PFSK-1 (cell line): ENCODE data around the gene EIF4A3.

Experiments used
- FOXP2 ChIP-seq: optimal IDR thresholded peaks from 2 replicates; pipeline ENCODE3; 2011; ENCODE audit warnings: borderline replicate concordance, control low read depth, inconsistent platforms; ENCODE audit not compliant: insufficient read depth; ENCODE audit errors: extremely low read length, extremely low read depth
- POLR2AphosphoS5 ChIP-seq: IDR thresholded peaks from 2 replicates; pipeline ENCODE4 v1.6.1; 2012; ENCODE audit warnings: low read depth, mild to moderate bottlenecking, control low read depth, low read length, moderate library complexity
- SIN3A ChIP-seq: IDR thresholded peaks from 2 replicates; pipeline ENCODE4 v1.6.1; 2012; ENCODE audit warnings: mild to moderate bottlenecking, low read length, moderate library complexity, borderline replicate concordance; ENCODE audit not compliant: insufficient read depth
- TAF1 ChIP-seq: IDR thresholded peaks from 2 replicates; pipeline ENCODE4 v1.6.1; 2012; ENCODE audit warnings: low read length, control low read depth, borderline replicate concordance; ENCODE audit not compliant: insufficient read depth
- TF ChIP-seq, protein P1 (sequence below), 2 experiments: IDR thresholded peaks; 2 replicates each; pipeline versions ENCODE4 v1.6.1 to v1.8.0; 2011 to 2012; ENCODE audit warnings: low read depth in 2 of 2, low read length in 2 of 2, control low read depth in 1 of 2, inconsistent platforms in 1 of 2, mild to moderate bottlenecking in 1 of 2, moderate library complexity in 1 of 2; ENCODE audit not compliant: insufficient read depth in 1 of 2

The EIF4A3 gene

GRCh38 chr17:80118601-80119270, 28.2 kb downstream of the EIF4A3 start:
- TF ChIP-seq POLR2AphosphoS5, result no peak
- TF ChIP-seq TAF1, result no peak
- TF ChIP-seq SIN3A, result no peak
- TF ChIP-seq FOXP2, result no peak
- TF ChIP-seq, protein P1, sequence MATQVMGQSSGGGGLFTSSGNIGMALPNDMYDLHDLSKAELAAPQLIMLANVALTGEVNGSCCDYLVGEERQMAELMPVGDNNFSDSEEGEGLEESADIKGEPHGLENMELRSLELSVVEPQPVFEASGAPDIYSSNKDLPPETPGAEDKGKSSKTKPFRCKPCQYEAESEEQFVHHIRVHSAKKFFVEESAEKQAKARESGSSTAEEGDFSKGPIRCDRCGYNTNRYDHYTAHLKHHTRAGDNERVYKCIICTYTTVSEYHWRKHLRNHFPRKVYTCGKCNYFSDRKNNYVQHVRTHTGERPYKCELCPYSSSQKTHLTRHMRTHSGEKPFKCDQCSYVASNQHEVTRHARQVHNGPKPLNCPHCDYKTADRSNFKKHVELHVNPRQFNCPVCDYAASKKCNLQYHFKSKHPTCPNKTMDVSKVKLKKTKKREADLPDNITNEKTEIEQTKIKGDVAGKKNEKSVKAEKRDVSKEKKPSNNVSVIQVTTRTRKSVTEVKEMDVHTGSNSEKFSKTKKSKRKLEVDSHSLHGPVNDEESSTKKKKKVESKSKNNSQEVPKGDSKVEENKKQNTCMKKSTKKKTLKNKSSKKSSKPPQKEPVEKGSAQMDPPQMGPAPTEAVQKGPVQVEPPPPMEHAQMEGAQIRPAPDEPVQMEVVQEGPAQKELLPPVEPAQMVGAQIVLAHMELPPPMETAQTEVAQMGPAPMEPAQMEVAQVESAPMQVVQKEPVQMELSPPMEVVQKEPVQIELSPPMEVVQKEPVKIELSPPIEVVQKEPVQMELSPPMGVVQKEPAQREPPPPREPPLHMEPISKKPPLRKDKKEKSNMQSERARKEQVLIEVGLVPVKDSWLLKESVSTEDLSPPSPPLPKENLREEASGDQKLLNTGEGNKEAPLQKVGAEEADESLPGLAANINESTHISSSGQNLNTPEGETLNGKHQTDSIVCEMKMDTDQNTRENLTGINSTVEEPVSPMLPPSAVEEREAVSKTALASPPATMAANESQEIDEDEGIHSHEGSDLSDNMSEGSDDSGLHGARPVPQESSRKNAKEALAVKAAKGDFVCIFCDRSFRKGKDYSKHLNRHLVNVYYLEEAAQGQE (IDR thresholded peaks at IDR 0.05; ENCODE audit: insufficient read depth in 1 of 2, low read depth in 2 of 2, low read length in 2 of 2), result no peak

DNA sequence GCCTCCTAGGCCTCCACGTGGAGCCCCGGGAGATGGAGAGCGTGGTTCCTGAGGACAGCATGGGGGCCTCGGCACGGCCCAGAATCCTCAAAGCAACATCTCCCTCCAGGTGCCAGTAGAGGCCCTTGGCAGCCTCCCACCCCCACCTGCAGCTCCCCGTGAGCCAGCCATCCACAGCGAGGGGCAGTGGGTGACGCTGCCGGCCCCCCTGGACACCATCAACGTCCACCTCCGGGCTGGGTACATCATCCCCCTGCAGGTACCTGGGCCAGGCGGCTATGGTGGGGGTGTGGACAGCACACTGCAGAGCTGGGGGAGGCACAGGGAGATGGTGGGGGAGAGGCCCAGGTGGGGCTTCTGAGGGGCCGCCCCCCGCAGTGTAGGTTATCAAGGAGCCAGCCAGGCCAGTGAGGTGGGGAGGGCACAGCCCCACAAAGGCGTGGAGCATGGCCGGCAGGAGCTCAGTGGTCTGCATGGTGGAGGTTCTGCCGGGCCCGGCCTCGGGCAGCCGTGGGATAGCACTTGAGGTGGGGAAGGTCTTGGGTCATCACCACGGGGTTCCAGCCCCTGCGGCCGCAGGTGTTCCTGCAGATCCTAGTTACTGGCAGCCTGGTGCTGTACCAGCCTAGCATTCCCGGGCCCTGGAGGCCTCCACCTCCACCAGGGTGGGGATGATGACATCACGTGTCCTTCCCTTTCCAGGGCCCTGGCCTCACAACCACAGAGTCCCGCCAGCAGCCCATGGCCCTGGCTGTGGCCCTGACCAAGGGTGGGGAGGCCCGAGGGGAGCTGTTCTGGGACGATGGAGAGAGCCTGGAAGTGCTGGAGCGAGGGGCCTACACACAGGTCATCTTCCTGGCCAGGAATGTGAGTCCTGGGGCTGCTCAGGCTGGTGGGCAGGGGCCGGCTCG, 29.2 kb downstream of the EIF4A3 start:
- TF ChIP-seq POLR2AphosphoS5, result no peak

DNA sequence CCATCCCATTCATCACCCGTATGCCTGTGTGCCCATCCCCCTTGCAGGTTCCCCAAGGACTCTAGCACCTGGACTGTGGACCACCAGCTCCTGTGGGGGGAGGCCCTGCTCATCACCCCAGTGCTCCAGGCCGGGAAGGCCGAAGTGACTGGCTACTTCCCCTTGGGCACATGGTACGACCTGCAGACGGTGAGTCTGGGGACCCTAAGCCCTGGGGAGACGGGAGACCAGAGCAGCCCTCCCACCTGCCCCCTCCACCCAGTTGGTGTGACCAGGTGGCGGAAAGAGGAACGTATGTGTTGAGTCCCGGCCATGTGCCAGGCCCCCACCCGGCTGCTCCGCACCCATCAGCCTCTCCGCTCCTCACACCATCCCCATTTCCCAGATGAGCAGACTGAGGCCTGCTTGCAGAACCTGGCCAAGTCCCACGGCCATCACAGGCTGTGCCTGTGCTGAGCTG, 30.0 kb downstream of the EIF4A3 start:
- TF ChIP-seq TAF1, result no peak
- no peak for TF ChIP-seq POLR2AphosphoS5
- no peak for TF ChIP-seq SIN3A
- TF ChIP-seq, protein P1 (IDR thresholded peaks at IDR 0.05; ENCODE audit: insufficient read depth in 1 of 2, low read depth in 2 of 2, low read length in 2 of 2), result no peak
- no peak for TF ChIP-seq FOXP2

GRCh38 chr17:80116276-80116920, 30.5 kb downstream of the EIF4A3 start:
- TF ChIP-seq FOXP2 (no peak), TAF1 (no peak), SIN3A (no peak), POLR2AphosphoS5 (no peak)
- TF ChIP-seq, protein P1 (IDR thresholded peaks at IDR 0.05; ENCODE audit: insufficient read depth in 1 of 2, low read depth in 2 of 2, low read length in 2 of 2), result no peak

- TF ChIP-seq SIN3A (no peak), TAF1 (no peak), POLR2AphosphoS5 (no peak), FOXP2 (no peak)
- TF ChIP-seq, protein P1 (IDR thresholded peaks at IDR 0.05; ENCODE audit: insufficient read depth in 1 of 2, low read depth in 2 of 2, low read length in 2 of 2), result no peak
These were observed 31.8 kb downstream of the EIF4A3 start for GRCh38 chr17:80115159-80115558.
